Measurements from ENCODE around the gene NSG2. TPM values are rescaled to one million over a fixed set of nuclear protein-coding genes. Genes with fewer than 3 reads are reported as not detected.

The NSG2 gene
- total RNA-seq, 4 donors from 2014 or later = not detected

DNA sequence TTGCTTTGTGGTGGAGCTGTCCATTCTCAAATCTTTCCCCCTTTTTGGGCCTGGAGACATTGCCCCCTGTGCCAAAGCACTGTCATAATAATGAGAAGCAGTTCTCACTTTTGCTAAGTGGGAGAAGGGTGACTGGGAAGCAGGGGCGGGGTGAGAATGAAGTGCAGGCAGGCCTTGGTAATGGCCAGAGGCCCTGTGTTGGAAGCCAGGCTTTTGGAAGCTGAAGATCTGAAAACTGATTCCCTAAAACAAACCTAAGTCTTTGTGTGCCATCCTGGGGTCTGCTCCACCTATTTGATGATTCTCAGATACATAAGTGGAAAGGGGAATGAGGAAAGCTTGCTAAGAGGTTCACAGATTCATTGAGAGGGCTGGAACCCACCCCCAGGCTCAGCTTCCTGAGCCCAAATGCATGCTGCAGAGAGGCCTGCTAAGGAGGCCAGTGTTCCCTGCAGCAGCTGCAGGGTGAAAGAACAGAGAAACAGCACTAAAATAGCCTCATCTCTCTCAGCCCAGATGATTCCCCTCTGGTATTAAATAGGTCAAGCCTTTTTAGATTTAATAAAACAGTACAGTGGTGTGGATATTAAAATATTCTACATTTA, 75.0 kb downstream of the NSG2 start:
- TF ChIP-seq, protein P1, sequence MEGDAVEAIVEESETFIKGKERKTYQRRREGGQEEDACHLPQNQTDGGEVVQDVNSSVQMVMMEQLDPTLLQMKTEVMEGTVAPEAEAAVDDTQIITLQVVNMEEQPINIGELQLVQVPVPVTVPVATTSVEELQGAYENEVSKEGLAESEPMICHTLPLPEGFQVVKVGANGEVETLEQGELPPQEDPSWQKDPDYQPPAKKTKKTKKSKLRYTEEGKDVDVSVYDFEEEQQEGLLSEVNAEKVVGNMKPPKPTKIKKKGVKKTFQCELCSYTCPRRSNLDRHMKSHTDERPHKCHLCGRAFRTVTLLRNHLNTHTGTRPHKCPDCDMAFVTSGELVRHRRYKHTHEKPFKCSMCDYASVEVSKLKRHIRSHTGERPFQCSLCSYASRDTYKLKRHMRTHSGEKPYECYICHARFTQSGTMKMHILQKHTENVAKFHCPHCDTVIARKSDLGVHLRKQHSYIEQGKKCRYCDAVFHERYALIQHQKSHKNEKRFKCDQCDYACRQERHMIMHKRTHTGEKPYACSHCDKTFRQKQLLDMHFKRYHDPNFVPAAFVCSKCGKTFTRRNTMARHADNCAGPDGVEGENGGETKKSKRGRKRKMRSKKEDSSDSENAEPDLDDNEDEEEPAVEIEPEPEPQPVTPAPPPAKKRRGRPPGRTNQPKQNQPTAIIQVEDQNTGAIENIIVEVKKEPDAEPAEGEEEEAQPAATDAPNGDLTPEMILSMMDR (IDR thresholded peaks at IDR 0.05; ENCODE audit: low read depth) = no peak

DNA sequence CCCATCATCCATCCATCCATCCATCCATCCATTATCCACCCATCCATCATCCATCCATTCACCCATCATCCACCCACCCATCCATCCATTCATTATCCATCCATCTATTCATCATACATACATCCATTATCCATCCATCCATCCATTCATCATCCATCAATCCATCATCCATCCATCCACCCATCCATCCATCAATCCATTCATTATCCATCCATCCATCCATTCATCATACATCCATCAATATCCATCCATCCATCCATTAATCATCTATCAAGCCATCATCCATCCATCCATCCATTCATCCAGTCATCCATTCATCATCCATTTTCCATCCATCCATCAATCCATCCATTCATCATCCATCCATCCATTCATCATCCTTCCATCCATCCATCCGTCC, 89.0 kb downstream of the NSG2 start:
- TF ChIP-seq, protein P1 (IDR thresholded peaks at IDR 0.05; ENCODE audit: low read depth) = no peak

DNA sequence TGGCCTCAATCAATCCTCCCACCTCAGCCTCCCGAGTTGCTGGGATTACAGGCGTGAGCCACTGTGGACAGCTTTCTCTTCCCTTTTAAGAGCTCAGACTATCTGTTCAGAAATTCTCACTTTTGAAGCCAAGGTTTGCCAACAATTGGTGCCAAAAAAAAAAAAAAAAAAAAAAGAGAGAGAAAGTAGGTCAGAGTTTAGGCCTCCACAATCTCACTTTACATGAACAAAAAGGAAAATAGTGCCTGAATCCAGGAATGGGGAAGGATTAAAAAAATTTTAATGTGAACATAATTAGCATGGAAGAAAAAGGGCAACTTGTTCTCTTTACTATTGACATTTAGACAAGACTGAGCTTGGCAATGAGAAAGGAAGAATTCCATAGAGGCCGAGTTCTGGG, 94.1 kb downstream of the NSG2 start:
- TF ChIP-seq, protein P1 (IDR thresholded peaks at IDR 0.05; ENCODE audit: low read depth) = no peak

DNA sequence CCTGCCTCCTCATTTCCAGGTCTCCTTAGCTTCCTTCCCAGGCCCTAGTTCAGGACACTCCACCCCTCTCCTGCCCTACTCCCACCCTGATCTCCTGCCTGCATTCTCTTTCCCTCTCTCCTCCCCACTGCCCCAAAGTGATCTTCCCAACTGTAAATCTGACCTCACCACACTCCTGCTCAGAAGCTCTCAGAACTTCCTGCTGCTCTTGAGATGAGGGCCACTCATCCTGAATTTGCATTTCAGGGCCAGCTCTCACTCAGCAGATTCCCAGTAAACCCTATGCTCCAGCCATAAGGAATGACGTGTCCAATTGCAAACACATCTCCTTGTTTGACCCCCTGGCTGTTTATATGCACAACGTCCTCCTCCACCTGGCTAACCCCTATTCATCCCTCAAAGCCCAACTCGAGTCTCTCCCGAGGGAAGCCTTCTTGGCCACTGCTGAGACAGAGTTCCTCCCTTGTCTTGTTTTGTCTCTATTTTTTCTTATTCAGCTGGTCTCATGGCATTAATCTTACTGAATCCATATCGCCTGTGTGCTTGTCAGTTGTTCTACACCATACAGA, 95.0 kb downstream of the NSG2 start:
- TF ChIP-seq, protein P1 (IDR thresholded peaks at IDR 0.05; ENCODE audit: low read depth) = no peak

DNA sequence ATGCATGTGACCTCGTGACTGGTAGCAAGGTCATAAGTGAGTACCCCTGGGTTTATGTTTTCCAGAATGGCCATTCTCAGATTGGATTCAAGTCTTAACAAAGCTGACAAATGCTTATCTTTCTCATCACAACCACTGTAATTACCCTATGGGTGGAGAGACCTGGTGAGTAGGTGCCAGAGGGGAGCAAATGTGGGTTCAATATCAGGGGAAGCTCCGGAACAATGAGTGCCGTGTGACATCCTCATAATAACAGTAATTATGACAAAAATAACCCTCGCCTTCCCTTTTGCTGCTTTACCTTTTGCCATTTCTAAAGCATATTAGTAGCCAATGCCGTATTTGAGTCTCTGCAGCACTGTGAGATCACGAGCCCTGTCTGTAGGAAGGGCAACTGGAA, 95.9 kb downstream of the NSG2 start:
- TF ChIP-seq, protein P1 (IDR thresholded peaks at IDR 0.05; ENCODE audit: low read depth) = no peak

DNA sequence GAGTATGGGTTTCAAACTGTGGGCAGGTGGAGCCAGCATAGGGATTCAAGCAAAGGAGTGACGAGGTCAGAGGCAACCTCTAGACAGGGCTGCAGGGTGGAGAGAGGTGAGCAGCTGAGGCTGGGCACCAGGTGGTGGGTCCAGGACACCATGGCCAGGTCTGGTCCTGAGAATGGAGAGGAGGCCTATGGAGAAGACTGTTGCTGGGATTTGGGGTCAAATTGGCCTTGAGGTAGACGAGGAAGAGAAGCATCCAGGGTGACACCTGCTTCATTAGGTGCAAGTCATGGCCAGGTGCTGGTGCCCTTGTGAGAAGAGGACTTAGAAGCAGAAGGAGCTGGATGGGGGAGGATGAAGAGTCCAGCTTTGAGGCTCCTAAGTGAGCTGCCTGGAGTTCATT, 99.6 kb downstream of the NSG2 start:
- TF ChIP-seq, protein P1 (IDR thresholded peaks at IDR 0.05; ENCODE audit: low read depth) = no peak

DNA sequence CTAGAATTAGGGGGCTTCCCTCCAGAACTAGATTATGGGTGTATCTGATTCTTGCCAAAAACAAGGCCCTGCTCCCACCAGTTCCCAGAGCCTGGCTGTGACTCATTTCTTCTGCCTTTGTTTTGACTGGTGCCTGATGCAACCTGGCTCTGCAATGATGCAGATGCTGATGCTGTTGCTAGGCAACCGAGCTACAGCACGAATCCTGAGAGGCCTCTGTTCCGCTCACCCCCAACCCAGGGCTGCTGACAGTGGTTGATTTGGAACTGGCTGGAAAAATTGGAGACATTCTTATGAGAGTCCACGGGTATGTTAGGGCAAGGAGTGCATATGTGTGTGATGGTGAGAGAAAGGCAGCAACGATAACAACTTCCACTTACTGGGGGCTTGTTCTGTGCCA, 100.3 kb downstream of the NSG2 start:
- TF ChIP-seq, protein P1 (IDR thresholded peaks at IDR 0.05; ENCODE audit: low read depth) = no peak

All from subcutaneous adipose tissue (tissue), 4 donors.